Stimulated activated CD4-positive, alpha-beta T cell treated with anti-CD3 and anti-CD28 coated beads, TNF-alpha, amount 100 ng/mL, for 24 hours (primary cell): Measurements from ENCODE around the gene ATP6V1B1.

Experiments
- DNase-seq, 3 experiments: peaks; one replicate each; pipeline ENCODE4 v3.0.0-alpha.2; 2020; ENCODE audit warnings: low read depth in 3 of 3

ATP6V1B1 gene

GRCh38 chr2:70944111-70944690, 8.5 kb downstream of the ATP6V1B1 start:
- no peak for DNase-seq

- DNase-seq = peak in 2 of 3 experiments; percentile 20 to 39
Observed at GRCh38 chr2:70946832-70947442, 11.2 kb downstream of the ATP6V1B1 start.

DNA sequence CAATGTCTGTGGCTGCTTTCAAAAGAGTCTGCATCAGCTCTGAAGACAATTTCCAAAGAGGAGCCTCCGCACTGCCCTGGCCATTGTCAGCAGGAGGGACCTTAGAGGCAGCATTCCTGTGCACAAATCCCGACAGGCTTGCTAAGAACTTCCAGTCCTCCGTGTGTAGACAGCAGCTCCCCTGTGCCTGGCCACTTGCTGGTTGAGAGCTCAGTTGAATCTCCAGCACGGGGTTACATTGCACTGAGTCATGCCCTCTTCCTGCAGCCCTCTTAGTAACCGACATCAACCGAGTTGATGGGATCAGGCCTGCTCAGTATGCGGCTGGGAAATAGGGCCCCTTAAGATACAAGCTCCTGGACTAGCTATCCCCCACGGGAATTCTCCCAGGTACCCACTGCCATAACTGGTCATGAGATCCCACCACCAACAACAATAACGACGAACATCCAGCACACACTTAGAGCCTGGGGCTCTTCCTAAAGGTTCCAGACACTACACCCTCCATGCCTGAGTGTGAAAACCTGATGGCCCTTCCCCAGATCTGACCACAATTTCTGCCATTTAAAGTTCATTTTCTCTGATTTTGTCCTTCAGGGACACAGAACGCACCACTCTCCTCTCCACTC, 12.0 kb downstream of the ATP6V1B1 start:
- DNase-seq = no peak

DNA sequence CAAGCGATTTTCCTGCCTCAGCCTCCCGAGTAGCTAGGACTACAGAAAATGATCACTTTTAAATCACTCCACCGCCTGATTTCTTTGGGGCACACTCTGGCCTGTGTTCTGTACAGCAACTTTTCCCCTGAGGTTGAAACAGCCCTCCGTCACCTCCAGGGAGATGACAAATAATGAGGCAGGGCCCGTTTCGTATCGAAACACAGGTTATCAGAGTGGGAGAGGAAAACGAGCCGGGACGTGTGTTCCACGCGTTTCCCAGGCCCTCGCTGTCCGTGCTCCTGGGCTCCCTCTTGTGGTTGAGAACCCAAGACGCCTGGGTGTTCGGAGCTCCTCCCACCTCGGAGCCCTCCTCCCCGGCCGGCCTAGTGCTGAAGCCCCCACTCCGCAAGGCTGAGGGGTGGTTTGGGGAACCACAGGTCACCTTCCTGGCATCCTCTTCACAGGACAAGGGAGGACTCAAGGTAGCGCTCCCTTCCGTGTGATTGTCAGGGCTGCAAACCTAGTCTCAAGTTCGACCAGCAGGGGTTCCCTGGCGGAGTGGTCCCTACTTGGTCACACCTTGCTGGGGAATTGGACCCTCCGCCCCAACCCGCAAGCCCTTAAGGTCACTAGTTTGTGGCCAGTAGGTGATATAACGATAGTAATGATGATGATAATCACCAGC, 12.8 kb downstream of the ATP6V1B1 start:
- DNase-seq = peak; percentile 66 to 79 (median 76)

DNA sequence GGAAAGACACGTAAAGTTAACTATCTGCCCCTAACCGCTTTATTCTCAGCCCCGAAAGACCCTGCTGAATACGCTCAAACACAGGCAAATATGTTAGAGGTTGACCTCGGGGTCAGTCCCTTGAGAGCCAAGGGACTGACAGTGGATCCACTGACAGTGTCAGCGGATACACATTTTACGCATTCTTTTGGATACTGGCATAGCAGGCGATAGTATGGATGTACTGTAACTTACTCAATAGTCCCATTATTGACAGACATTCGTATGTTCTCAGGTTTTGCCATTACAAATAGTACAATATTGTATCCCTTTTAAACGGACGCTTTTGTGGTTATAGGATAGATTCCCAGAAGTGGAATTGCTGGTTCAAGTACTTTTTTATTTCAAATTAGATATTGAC, 13.4 kb downstream of the ATP6V1B1 start:
- DNase-seq = no peak

GRCh38 chr2:70954886-70955285, 19.2 kb downstream of the ATP6V1B1 start:
- DNase-seq = no peak

DNA sequence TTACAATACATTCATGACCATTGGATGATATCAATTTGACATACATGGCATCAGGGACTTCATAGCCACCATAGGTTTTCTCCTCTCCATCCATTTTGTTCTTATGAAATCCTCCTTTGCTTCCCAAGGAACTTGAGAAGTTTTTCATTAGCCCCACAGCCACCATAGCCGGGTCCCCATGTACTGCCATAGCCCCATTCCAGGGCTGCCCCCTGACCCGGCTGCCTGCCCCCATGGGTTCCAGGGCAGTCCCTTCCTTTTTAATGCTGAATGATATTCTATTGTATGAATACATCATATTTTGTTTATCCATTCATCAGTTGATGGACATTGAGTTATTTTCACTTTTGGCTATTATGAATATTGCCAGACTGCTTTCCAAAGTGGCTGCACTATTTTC, 20.4 kb downstream of the ATP6V1B1 start:
- no peak for DNase-seq

- no peak for DNase-seq
Observed at GRCh38 chr2:70957798-70958197, 22.1 kb downstream of the ATP6V1B1 start.

DNA sequence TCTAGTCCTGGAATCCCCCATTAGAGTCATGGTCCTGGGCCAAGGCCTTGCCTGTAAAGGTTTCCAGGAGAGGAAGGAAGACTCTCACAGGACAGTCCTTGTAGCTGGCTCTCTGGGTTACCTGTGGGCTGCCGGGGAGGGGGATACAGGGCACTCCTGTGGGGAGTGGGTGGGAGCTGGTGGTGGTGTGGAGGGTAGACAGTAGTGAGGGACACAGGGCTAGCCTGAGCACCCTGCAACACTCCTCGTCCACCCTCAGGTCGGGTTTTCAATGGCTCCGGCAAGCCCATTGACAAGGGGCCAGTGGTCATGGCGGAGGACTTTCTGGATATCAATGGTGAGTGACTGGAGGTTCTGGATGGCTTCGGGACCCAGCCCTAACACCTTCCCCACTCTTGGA, 23.1 kb downstream of the ATP6V1B1 start:
- DNase-seq = no peak

- DNase-seq = no peak
Observed at GRCh38 chr2:70959271-70959761, 23.6 kb downstream of the ATP6V1B1 start.

- DNase-seq = no peak
Observed at GRCh38 chr2:70959851-70960832, 24.4 kb downstream of the ATP6V1B1 start.

DNA sequence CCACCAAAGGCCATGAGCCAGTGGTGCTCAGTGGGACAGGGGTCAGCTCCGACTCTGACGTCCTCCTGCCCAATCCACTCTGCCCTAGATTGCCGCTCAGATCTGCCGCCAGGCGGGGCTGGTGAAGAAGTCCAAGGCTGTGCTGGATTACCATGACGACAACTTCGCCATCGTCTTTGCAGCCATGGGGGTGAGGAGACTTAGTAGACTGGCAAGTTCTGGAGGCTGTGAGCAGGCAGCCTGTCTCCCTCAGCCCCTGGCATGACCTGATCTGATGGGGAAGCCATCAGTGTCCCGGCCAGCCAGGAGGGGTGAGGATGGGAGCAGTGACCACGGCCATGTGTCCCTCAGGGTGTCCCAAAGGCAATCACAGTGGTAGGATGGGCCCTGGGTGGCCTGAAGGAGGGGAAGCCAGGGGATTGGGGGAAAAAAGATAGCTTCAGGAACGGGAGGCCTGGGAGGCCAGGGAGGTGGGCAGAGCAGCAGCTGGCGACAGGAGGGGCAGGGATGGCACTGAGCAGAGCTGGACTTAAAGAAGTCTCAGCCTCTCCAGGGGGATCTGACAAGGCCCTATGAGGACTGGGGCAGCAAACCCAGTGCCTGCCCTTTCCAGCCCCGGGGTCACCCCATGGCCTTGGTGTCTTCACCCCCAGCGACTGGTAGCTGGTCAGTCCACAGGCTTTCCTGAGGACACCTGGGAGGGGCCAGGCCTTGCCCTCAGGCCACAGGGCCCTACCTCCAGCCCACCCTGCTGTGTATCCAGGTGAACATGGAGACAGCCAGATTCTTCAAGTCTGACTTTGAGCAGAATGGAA, 25.3 kb downstream of the ATP6V1B1 start:
- no peak for DNase-seq

- DNase-seq = no peak
Observed at GRCh38 chr2:70961648-70961994, 25.9 kb downstream of the ATP6V1B1 start.

DNA sequence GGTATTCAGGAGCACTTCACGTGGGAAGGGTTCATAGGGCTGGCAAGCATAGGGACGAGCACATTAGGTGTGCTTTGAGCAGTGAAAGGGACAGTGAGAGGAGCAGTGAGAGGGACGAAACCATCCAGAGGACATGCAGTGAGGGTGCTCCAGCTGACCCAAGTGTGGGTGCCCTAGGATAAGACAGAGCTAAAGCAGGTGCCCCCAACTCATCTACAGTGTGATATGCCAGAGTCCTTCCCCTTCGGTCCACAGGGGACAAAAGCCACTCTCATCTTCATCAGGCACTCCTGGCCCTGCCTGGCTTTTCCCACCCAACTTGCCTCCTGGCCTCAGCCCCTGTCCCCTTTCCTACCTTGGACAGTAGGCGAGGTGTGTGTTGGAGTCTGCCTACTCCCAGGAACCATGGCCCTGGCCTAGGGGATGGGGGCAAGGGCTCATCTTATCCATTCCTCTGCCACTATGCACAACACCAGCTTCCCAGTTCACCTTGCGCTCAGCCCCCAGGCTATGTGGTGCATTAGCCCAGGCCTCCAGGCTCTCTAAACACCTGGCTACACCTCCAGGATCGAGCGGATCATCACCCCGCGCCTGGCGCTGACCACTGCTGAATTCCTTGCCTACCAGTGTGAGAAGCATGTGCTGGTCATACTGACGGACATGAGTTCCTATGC, 26.6 kb downstream of the ATP6V1B1 start:
- no peak for DNase-seq

- no peak for DNase-seq
Observed at GRCh38 chr2:70962885-70963878, 27.5 kb downstream of the ATP6V1B1 start.

GRCh38 chr2:70964133-70964532, 28.4 kb downstream of the ATP6V1B1 start:
- no peak for DNase-seq

DNA sequence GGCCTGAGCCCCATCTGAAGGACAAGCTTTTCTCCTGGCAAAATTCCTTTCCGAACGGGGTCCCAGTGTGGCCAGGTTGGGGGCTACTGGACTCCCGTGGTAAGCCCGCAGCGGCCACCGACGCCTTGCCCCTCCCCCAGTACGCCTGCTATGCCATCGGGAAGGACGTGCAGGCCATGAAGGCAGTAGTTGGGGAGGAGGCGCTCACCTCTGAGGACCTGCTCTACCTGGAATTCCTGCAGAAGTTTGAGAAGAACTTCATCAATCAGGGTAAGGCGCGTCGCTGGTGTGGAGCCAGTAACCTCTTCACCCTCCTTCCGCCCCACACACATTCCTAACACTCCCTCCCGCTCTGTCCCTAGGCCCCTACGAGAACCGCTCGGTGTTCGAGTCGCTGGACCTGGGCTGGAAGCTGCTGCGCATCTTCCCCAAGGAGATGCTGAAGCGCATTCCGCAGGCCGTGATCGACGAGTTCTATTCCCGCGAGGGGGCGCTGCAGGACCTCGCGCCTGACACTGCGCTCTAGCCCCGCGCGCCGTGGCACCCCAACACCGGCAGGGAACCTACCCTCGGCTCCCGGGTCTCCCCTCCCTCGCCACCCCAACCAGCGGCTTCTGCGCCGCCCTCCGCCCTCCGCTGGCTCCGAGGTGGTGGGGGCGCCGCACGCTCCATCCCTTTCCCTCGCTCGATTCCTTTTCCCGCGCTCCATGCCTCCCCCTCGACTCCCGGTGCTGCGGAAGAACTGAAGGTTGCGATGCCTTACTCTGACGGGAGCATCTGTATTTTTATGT, 29.1 kb downstream of the ATP6V1B1 start:
- peak; percentile 60 to 83 (median 73) for DNase-seq

DNA sequence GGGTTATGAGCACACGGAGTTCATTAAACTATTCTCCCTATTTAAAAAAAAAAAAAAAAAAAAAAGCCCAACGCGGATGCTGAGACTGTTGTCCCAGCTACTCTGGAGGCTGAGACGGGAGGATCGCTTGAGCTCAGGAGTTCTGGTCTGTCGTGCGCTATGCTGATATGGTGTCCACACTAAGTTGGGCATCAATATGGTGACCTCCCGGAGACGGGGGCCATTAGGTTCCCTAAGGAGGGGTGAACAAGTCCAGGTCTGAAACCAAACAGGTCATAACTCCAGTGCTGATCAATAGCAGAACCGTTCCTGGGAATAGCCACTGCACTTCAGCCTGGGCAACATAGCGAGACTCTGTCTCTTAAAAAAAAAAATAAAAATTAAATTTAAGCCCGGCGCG, 29.8 kb downstream of the ATP6V1B1 start:
- no peak for DNase-seq
